ENCODE data around the gene MREG.
"Not testable (repeated sequence)": the region's sequence is repeated elsewhere in the genome, so short reads cannot be mapped to it uniquely, and the experiment has no call there.

DNA sequence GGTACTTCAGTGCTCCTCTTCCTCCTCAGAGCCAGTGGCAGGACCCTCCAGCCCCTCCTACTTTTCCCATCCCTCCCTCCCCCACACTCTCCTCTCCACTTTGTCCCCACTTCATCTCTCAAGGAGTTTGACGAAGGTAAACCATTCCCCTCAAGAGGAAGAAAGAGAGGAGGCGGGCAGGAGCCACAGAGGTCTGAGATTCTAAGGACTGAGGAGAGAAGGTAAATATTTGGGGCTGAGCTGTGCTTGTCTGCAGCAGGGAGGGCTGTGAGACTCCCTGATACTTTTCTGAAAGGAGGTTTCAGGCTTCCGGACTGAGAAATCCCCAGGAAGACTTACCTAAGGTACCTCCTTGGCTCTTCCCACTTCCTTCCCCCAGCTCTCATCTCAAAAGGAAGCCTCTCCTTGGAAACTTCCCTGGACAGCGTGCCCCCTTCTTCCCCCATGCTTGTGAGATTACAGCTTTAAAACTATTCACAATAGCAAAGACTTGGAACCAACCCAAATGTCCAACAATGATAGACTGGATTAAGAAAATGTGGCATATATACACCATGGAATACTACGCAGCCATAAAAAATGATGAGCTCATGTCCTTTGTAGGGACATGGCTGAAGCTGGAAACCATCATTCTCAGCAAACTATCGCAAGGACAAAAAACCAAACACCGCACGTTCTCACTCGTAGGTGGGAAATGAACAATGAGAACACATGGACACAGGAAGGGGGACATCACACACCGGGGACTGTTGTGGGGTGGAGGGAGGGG is 55.8 kb downstream of the MREG start:
- TF ChIP-seq, protein P1, sequence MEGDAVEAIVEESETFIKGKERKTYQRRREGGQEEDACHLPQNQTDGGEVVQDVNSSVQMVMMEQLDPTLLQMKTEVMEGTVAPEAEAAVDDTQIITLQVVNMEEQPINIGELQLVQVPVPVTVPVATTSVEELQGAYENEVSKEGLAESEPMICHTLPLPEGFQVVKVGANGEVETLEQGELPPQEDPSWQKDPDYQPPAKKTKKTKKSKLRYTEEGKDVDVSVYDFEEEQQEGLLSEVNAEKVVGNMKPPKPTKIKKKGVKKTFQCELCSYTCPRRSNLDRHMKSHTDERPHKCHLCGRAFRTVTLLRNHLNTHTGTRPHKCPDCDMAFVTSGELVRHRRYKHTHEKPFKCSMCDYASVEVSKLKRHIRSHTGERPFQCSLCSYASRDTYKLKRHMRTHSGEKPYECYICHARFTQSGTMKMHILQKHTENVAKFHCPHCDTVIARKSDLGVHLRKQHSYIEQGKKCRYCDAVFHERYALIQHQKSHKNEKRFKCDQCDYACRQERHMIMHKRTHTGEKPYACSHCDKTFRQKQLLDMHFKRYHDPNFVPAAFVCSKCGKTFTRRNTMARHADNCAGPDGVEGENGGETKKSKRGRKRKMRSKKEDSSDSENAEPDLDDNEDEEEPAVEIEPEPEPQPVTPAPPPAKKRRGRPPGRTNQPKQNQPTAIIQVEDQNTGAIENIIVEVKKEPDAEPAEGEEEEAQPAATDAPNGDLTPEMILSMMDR (IDR thresholded peaks at IDR 0.05 in 4 of 5, conservative IDR thresholded peaks at IDR 0.05 in 1 of 5), result not testable (repeated sequence)
- TF ChIP-seq POLR2A (IDR thresholded peaks at IDR 0.05), result not testable (repeated sequence)
